MM.1S (cell line): ENCODE measurements around the gene RPS6KA4.
A peak's percentile ranks its signal among the peaks of the same experiment; 100 is the strongest.

ENCODE experiments used
- DNase-seq: peaks from one replicate; pipeline ENCODE4 v3.0.0-alpha.2; 2015
- H2AFZ ChIP-seq: fragments of 300-600 bp; sonication (generic); 2 replicates; pipeline ENCODE4 v1.6.0; 2016; ENCODE audit warnings: antibody characterized with exemption, low read length
- H3F3A ChIP-seq: fragments of 300-600 bp; sonication (generic); 2 replicates; pipeline ENCODE4 v1.6.1; 2016; ENCODE audit warnings: mild to moderate bottlenecking, antibody characterized with exemption, low read length, moderate library complexity, mixed read lengths; ENCODE audit not compliant: insufficient read depth
- H3K27ac ChIP-seq: fragments of 300-600 bp; sonication (generic); 2 replicates; pipeline ENCODE4 v1.5.1; 2016; ENCODE audit warnings: mild to moderate bottlenecking, low read length
- H3K27me3 ChIP-seq: fragments of 300-600 bp; sonication (generic); replicated peaks from 2 replicates; pipeline ENCODE4 v1.6.0; 2016; ENCODE audit warnings: low read length; ENCODE audit not compliant: insufficient read depth
- H3K36me3 ChIP-seq: fragments of 300-600 bp; sonication (generic); replicated peaks from 2 replicates; pipeline ENCODE4 v1.6.1; 2016; ENCODE audit warnings: mild to moderate bottlenecking, low read length, mixed read lengths; ENCODE audit not compliant: insufficient read depth
- H3K4me1 ChIP-seq: fragments of 300-600 bp; sonication (generic); 2 replicates; pipeline ENCODE4 v1.6.1; 2016; ENCODE audit warnings: low read length, mixed read lengths
- H3K4me2 ChIP-seq: fragments of 300-600 bp; sonication (generic); 2 replicates; pipeline ENCODE4 v1.6.0; 2016; ENCODE audit warnings: low read depth, low read length
- H3K4me3 ChIP-seq: fragments of 300-600 bp; sonication (generic); 2 replicates; pipeline ENCODE4 v1.5.1; 2016; ENCODE audit warnings: low read length, mixed read lengths
- H3K79me2 ChIP-seq: fragments of 300-600 bp; sonication (generic); 2 replicates; pipeline ENCODE4 v1.6.1; 2016; ENCODE audit warnings: mixed run types, low read length, mixed read lengths
- H3K9ac ChIP-seq: fragments of 300-600 bp; sonication (generic); 2 replicates; pipeline ENCODE4 v1.6.1; 2016; ENCODE audit warnings: low read length, mixed read lengths
- H3K9me2 ChIP-seq: fragments of 300-600 bp; sonication (generic); replicated peaks from 2 replicates; pipeline ENCODE4 v1.6.1; 2016; ENCODE audit warnings: mild to moderate bottlenecking, low read length, mixed read lengths; ENCODE audit not compliant: insufficient read depth
- H3K9me3 ChIP-seq: fragments of 300-600 bp; sonication (generic); replicated peaks from 2 replicates; pipeline ENCODE4 v1.6.1; 2016; ENCODE audit warnings: mild to moderate bottlenecking, low read length, mixed read lengths; ENCODE audit not compliant: insufficient read depth
- H4K20me1 ChIP-seq: fragments of 300-600 bp; sonication (generic); 2 replicates; pipeline ENCODE4 v1.6.1; 2016; ENCODE audit warnings: mild to moderate bottlenecking, low read length, moderate library complexity, mixed read lengths; ENCODE audit not compliant: insufficient read depth
- EZH2 ChIP-seq: fragments of 300-600 bp; sonication (generic); optimal IDR thresholded peaks from 2 replicates; pipeline ENCODE3; 2017; ENCODE audit warnings: low read depth, mild to moderate bottlenecking, antibody characterized with exemption, low read length, mixed read lengths
- EZH2phosphoT487 ChIP-seq: fragments of 300-600 bp; sonication (generic); IDR thresholded peaks from 2 replicates; pipeline ENCODE4 v1.6.1; 2018; ENCODE audit warnings: antibody characterized with exemption, low read length
- TF ChIP-seq, protein P1 (sequence below): fragments of 300-600 bp; sonication (generic); IDR thresholded peaks from 2 replicates; pipeline ENCODE4 v1.5.1; 2016; ENCODE audit warnings: antibody characterized with exemption, low read length, mixed read lengths

RPS6KA4 gene

DNA sequence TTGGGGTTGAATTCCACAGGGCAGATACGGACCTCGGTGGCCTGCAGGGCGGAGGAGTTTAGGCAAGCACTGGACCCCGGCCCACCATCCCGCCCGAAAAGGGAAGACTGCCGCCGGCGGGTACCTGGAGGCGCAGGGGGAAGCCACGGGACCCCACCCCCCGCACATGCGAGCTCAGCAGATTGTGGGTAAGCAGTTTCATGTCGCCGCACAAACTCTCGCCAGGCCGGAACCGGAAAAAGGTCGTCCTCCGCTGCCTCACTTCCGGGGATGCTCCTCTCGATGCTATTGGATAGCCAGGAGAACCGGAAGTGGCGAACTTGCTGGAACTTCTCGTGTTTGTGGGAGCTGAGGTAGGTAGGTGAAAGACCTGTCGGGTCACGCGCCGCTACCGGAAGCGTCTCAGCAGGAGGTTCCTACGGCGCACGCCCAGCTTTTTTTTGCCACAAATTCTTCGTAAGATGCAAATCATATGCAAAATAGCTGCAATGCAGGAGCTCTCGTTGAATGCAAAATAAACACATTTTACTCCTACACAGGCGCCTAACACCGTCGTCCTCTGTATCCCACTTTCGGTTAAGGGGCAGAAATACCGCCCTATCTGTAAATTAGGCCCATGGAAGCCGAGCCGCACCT is 41.5 kb upstream of the RPS6KA4 start, which contains the start of gene TRMT112:
Gene TRMT112, minus strand, starts transcription at position 235 of the 636 bp plus-strand sequence. Its CDS starts 33 bp downstream, at position 202.
- Histone ChIP-seq H3K79me2 (peaks cover 53% of the 10 kb centered on the region), H3K4me3 (peak within 1 kb of the TSS; percentile 78), H3K9ac (peak within 1 kb of the TSS; percentile 92), H3K4me2 (peak within 1 kb of the TSS; percentile 93), H4K20me1 (no peaks in the 10 kb centered on the region), H3K27ac (peak within 1 kb of the TSS; percentile 100), H3K4me1 (peaks cover 6% of the 10 kb centered on the region), H3K27me3 (no peaks in the 10 kb centered on the region), H3K9me3 (no peaks in the 10 kb centered on the region), H3F3A (peaks cover 39% of the 10 kb centered on the region), H3K9me2 (no peaks in the 10 kb centered on the region), H3K36me3 (no peaks in the 10 kb centered on the region), H2AFZ (peak within 1 kb of the TSS; percentile 63)
- DNase-seq, result peak; percentile 99
- TF ChIP-seq, protein P1, sequence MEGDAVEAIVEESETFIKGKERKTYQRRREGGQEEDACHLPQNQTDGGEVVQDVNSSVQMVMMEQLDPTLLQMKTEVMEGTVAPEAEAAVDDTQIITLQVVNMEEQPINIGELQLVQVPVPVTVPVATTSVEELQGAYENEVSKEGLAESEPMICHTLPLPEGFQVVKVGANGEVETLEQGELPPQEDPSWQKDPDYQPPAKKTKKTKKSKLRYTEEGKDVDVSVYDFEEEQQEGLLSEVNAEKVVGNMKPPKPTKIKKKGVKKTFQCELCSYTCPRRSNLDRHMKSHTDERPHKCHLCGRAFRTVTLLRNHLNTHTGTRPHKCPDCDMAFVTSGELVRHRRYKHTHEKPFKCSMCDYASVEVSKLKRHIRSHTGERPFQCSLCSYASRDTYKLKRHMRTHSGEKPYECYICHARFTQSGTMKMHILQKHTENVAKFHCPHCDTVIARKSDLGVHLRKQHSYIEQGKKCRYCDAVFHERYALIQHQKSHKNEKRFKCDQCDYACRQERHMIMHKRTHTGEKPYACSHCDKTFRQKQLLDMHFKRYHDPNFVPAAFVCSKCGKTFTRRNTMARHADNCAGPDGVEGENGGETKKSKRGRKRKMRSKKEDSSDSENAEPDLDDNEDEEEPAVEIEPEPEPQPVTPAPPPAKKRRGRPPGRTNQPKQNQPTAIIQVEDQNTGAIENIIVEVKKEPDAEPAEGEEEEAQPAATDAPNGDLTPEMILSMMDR, result no peak
- no peak for TF ChIP-seq EZH2
- TF ChIP-seq EZH2phosphoT487, result no peak

DNA sequence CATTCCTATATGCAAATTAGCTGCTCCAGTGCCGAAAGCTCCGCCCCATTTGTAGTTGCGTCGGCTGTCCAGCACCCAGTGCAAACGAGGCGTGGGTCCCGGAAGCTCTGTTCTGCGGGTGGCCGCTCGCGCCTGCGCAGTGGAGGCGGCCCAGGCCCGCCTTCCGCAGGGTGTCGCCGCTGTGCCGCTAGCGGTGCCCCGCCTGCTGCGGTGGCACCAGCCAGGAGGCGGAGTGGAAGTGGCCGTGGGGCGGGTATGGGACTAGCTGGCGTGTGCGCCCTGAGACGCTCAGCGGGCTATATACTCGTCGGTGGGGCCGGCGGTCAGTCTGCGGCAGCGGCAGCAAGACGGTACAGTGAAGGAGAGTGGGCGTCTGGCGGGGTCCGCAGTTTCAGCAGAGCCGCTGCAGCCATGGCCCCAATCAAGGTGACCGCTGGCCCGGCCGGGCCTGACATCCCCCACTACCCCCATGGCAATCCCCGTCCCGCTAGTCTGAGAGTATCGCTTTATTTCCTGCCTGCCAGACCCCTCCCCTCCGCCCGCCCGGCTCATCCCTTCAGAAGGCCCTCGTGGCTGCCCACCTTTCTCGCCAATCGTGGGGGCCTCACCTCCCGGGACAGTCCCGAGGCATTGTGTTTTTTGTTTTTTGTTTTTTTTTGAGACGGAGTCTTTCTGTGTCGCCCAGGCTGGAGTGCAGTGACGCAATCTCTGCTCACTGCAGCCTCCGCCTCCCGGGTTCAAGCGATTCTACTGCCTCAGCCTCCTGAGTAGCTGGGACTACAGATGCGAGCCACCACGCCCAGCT is 40.8 kb upstream of the RPS6KA4 start, which contains the start of gene PRDX5:
Gene PRDX5, plus strand, starts transcription at position 161 of the 805 bp plus-strand sequence. Its CDS starts 95 bp downstream, at position 256.
- Histone ChIP-seq H3K9ac (peak within 1 kb of the TSS; percentile 92), H3K9me2 (no peaks in the 10 kb centered on the region), H3K4me1 (peaks cover 6% of the 10 kb centered on the region), H3F3A (peaks cover 39% of the 10 kb centered on the region), H3K27me3 (no peaks in the 10 kb centered on the region), H3K9me3 (no peaks in the 10 kb centered on the region), H3K79me2 (peaks cover 45% of the 10 kb centered on the region), H4K20me1 (no peaks in the 10 kb centered on the region), H2AFZ (peak within 1 kb of the TSS; percentile 63), H3K4me2 (peak within 1 kb of the TSS; percentile 93), H3K27ac (peak within 1 kb of the TSS; percentile 100), H3K36me3 (no peaks in the 10 kb centered on the region), H3K4me3 (peak within 1 kb of the TSS; percentile 78)
- peak; percentile 98 for DNase-seq
- TF ChIP-seq EZH2phosphoT487 (no peak), EZH2 (no peak)
- TF ChIP-seq, protein P1, result peak; percentile 25; the same call in 1 of the 2 replicates

DNA sequence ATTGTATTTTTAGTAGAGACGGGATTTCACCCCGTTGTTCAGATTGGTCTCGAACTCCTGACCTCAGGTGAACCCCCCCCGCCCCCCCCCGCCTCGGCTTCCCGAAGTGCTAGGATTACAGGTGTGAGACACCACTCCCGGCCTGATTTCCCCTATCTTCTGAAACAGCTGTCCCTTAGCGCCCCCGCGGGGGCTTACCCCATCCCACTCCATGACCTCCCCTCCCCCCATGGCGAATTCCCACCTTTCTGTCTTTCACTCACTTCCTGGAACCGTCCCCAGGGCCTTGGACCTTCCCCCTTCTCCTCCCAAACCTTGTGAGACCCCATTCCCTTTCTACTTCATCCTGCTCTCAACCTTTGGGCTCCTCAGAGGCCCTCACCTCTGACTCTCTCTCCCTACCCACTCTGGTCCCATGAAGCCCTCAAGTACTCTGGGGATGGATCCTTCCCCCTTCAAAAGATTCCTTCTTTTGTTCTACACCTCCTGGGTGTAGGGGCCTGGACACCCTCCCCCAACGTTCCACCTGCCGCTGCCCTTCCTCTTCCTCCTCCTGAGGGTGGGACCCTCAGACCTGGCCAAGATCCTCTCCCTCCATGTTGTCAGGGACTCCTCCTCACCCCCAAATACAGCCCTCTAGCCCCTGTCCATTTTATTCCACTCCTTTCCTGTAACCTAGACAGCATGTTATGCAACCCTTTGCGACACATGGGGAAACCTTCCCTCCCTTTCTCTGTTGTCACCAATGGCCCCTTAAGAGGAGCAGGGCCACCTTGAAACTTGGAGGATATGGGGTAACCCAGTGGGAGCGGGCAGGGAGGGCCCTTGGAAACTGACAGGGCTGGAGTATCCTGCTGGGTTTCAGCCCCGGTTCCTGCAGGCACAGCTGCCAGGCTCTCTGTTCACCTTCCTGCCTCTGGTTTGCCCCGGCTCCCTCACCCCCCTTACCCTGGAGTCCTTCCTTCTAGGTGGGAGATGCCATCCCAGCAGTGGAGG is 39.9 kb upstream of the RPS6KA4 start:
- H3K79me2 ChIP-seq, result peaks cover 36% of the 10 kb centered on the region
- H3K36me3 ChIP-seq, result no peaks in the 10 kb centered on the region
- H3K9ac ChIP-seq, result peak overlapping the region; percentile 92; the same call in 1 of the 2 replicates
- DNase-seq, result no peak
- H4K20me1 ChIP-seq, result no peaks in the 10 kb centered on the region
- TF ChIP-seq EZH2phosphoT487 (no peak), EZH2 (no peak)
- TF ChIP-seq, protein P1, result no peak
- no peak overlapping the region for H2AFZ ChIP-seq
- no peaks in the 10 kb centered on the region for H3K9me2 ChIP-seq
- no peaks in the 10 kb centered on the region for H3K9me3 ChIP-seq
- peak overlapping the region; percentile 93; the same call in 1 of the 2 replicates for H3K4me2 ChIP-seq
- H3K4me1 ChIP-seq, result peaks cover 6% of the 10 kb centered on the region
- no peaks in the 10 kb centered on the region for H3K27me3 ChIP-seq
- H3K4me3 ChIP-seq, result peak overlapping the region; percentile 78
- peaks cover 38% of the 10 kb centered on the region for H3F3A ChIP-seq
- H3K27ac ChIP-seq, result no peak overlapping the region
